NCI-H2107 treated with DMSO at 0.1 percent for 48 hours (cell line): ENCODE measurements around the gene SCFD2.
"Not testable (repeated sequence)": the region's sequence is repeated elsewhere in the genome, so short reads cannot be mapped to it uniquely, and the experiment has no call there.

Source experiments
- DNase-seq: peaks from one replicate; lab custom pipeline; 2025; ENCODE audit not compliant: unreplicated experiment; lab: John Stamatoyannopoulos, UW

Gene SCFD2

GRCh38 chr4:53057679-53058078 lies 308.2 kb downstream of the SCFD2 start:
- DNase-seq: no peak

- not testable (repeated sequence) for DNase-seq
Observed at GRCh38 chr4:53057108-53057507, 308.8 kb downstream of the SCFD2 start.

GRCh38 chr4:53055716-53056403 lies 310.0 kb downstream of the SCFD2 start:
- no peak for DNase-seq

GRCh38 chr4:53055274-53055673 lies 310.6 kb downstream of the SCFD2 start:
- DNase-seq: peak; percentile 86

- DNase-seq: no peak
Observed at GRCh38 chr4:53050361-53050774, 315.5 kb downstream of the SCFD2 start.

- no peak for DNase-seq
Observed at GRCh38 chr4:53049528-53049927, 316.3 kb downstream of the SCFD2 start.

- DNase-seq: no peak
Observed at GRCh38 chr4:53044651-53044960, 321.3 kb downstream of the SCFD2 start.

- no peak for DNase-seq
Observed at GRCh38 chr4:53043891-53044650, 321.8 kb downstream of the SCFD2 start.

GRCh38 chr4:53043055-53043454 lies 322.8 kb downstream of the SCFD2 start:
- no peak for DNase-seq

GRCh38 chr4:53040851-53041250 lies 325.0 kb downstream of the SCFD2 start:
- DNase-seq: no peak

GRCh38 chr4:53040459-53040815 lies 325.4 kb downstream of the SCFD2 start:
- no peak for DNase-seq

GRCh38 chr4:53039741-53040458 lies 326.0 kb downstream of the SCFD2 start:
- no peak for DNase-seq

- no peak for DNase-seq
Observed at GRCh38 chr4:53037892-53038291, 328.0 kb downstream of the SCFD2 start.

- not testable (repeated sequence) for DNase-seq
Observed at GRCh38 chr4:53032908-53033307, 333.0 kb downstream of the SCFD2 start.

- no peak for DNase-seq
Observed at GRCh38 chr4:53026233-53026632, 339.6 kb downstream of the SCFD2 start.

GRCh38 chr4:53023677-53024299 lies 342.1 kb downstream of the SCFD2 start:
- no peak for DNase-seq

- no peak for DNase-seq
Observed at GRCh38 chr4:53022513-53023100, 343.3 kb downstream of the SCFD2 start.

- no peak for DNase-seq
Observed at GRCh38 chr4:53021754-53022512, 343.9 kb downstream of the SCFD2 start.

GRCh38 chr4:53019485-53020382 lies 346.1 kb downstream of the SCFD2 start:
- DNase-seq: no peak

GRCh38 chr4:53018471-53018870 lies 347.4 kb downstream of the SCFD2 start:
- no peak for DNase-seq
